Naive thymus-derived CD8-positive, alpha-beta T cell (primary cell): ENCODE results near the gene BIN1. TPM values are rescaled to one million over a fixed set of nuclear protein-coding genes. Genes with fewer than 3 reads are reported as not detected.
"Not testable (repeated sequence)": the region's sequence is repeated elsewhere in the genome, so short reads cannot be mapped to it uniquely, and the experiment has no call there.

Experiments
- ATAC-seq, 2 donors: fragments of 150-1000 bp; cut with Tn5 transposase in 1 of 2; sonication (Bioruptor Pico), chemical (Tn5 transposase) in 1 of 2; 1 replicate in 1 of 2; 2 replicates in 1 of 2; pipeline ENCODE4 v1.10.0; 2021; ENCODE audit warnings: mild to moderate bottlenecking in 2 of 2, moderate library complexity in 2 of 2
- POLR2A ChIA-PET: fragments of 350-600 bp; sonication (Branson Sonifier 250); formaldehyde crosslinking; loops from one replicate; lab custom pipeline; 2021; ENCODE audit warnings: antibody characterized with exemption; lab: Charles Lee
- DNase-seq, 10 donors: peaks; one replicate each; pipeline versions ENCODE4 v3.0.0 to v3.0.0-alpha.2; 2020 to 2022
- H3K27ac Mint-ChIP-seq, 10 donors: one replicate each; pipeline ENCODE4 v1.8.0; 2020 to 2022; ENCODE audit warnings: mild to moderate bottlenecking in 10 of 10, mixed read lengths in 10 of 10, moderate library complexity in 4 of 10, inconsistent platforms in 1 of 10
- H3K27me3 Mint-ChIP-seq, 5 donors: one replicate each; pipeline ENCODE4 v1.8.0; 2021 to 2022; ENCODE audit warnings: mixed read lengths in 5 of 5
- H3K36me3 Mint-ChIP-seq, 3 donors: one replicate each; pipeline ENCODE4 v1.8.0; 2020 to 2022; ENCODE audit warnings: mixed read lengths in 3 of 3, mild to moderate bottlenecking in 2 of 3, inconsistent platforms in 1 of 3
- H3K4me1 Mint-ChIP-seq, 4 donors: one replicate each; pipeline ENCODE4 v1.8.0; 2021 to 2022; ENCODE audit warnings: mixed read lengths in 4 of 4
- H3K4me3 Mint-ChIP-seq, 10 donors: one replicate each; pipeline ENCODE4 v1.8.0; 2020 to 2022; ENCODE audit warnings: mild to moderate bottlenecking in 10 of 10, mixed read lengths in 10 of 10, moderate library complexity in 6 of 10, inconsistent platforms in 1 of 10
- H3K9me3 Mint-ChIP-seq, 9 donors: one replicate each; pipeline ENCODE4 v1.8.0; 2020 to 2022; ENCODE audit warnings: mixed read lengths in 9 of 9, mild to moderate bottlenecking in 3 of 9, inconsistent platforms in 1 of 9, moderate library complexity in 1 of 9
- polyA plus RNA-seq, 3 donors: library from polyadenylated mRNA; unstranded; fragments of 300-500 nt; fragmentation: Illumina TruSeq; gene quantifications; one replicate each; pipeline ENCODE4 v1.2.3, GENCODE V29; 2021
- total RNA-seq, 8 experiments: library from RNA in 2 of 8; stranded (reverse) in 2 of 8; gene quantifications; one replicate each; pipeline ENCODE4 v1.2.3 and lab custom pipeline; 2021 to 2026

Gene BIN1
- total and polyA plus RNA-seq, 5 experiments from 2014 or later = 130 to 189 (median 156) TPM

DNA sequence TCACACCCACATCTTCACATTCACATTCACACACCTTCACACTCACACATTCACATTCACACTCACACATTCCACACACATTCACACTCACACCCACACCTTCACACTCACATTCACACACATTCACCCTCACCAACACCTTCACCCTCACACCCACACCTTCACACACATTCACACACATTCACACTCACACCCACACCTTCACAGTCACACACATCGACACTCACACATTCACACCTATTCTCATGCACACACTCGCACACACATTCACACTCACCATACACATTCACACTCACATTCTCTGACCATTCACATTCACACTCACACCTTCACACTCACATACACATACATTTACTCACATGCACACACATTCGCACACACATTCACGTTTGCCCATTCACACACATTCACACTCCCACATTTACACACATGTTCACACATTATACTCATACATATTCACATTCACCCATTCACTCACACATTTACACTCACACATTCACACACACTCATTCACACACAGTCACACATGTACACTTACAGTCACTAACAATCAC, 62.7 kb downstream of the BIN1 start:
- peaks cover 0 to 17% (median 8%) of the 10 kb centered on the region in 3 donors for H3K36me3 Mint-ChIP-seq
- H3K4me3 Mint-ChIP-seq = no peak overlapping the region
- H3K27me3 Mint-ChIP-seq = no peaks in the 10 kb centered on the region
- H3K4me1 Mint-ChIP-seq = peaks cover 0 to 4% (median 2%) of the 10 kb centered on the region in 4 donors
- H3K27ac Mint-ChIP-seq = no peak overlapping the region
- ATAC-seq = no peak
- DNase-seq = no peak
- no peaks in the 10 kb centered on the region for H3K9me3 Mint-ChIP-seq
- POLR2A ChIA-PET = no interaction called here

DNA sequence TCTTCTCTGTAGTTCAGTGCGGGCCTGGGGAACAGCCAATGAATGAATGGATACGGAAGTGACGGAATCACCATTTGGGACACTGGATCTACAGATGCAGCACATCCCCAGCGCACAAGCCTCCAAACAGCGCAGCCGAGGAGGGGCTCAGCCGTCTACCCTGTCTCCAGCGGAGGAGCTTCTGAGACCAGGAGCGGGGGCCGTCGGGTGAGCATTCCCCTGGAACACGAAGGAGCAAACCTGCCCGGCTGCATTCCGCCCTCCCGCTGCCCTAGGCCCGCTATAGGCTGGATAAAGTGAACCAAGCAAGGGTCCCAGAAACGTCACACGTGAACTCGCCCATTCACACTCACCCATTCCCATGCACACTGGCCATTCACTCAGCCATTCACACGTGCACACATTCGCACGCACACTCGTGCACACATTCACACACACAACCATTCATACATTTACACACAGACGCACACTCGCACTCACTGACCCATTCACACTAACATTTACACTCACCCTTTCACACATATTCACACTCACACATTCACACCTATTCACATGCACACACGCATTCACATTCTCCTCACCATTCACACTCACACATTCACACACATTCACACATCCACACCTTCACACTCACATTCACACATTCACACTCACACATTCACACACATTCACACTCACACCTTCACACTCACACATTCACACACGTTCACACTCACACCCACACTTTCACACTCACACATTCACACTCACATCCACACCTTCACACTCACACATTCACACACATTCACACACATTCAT, 63.4 kb downstream of the BIN1 start:
- H3K9me3 Mint-ChIP-seq = no peaks in the 10 kb centered on the region
- H3K36me3 Mint-ChIP-seq = peaks cover 0 to 12% (median 5%) of the 10 kb centered on the region in 3 donors
- ATAC-seq = no peak
- H3K4me3 Mint-ChIP-seq = no peak overlapping the region
- H3K27ac Mint-ChIP-seq = no peak overlapping the region
- H3K4me1 Mint-ChIP-seq = peaks cover 0 to 4% (median 2%) of the 10 kb centered on the region in 4 donors
- POLR2A ChIA-PET = no interaction called here
- H3K27me3 Mint-ChIP-seq = no peaks in the 10 kb centered on the region
- DNase-seq = peak in 1 of 10 donors; percentile 11

DNA sequence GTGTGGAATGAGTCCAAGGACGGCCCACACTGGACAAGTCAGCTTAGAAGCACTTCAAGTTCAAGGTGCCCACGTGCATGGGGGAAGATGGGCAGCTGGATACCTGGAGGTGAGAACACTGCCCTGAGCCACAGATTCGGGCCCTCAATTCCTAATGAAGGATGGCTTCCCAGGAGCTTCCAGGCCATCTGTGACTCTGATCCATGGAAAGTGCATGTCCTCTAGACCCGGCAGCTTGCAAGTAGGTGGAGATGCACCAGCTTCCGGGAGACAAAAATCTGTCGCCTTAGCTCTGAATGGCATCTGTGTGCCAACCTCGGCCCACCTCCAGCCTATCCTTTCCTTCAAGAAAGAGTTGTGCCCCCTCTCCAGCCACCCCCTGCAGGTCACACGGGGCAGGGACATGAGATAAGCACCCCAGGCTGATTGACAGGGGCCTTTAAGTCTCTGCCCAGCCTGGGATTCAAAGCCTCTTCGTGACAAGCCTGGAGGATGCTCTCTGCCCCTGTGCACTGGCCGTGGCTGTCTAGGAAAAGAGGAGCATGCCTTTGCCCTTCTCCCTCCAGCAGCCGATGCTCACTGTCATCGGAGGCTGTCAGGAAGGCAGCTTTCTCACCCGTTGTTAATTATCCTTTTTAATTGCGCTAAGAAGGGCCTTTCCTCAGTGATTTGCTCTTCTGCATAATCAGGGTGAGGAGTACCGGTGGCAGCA, 65.5 kb downstream of the BIN1 start:
- Mint-ChIP-seq H3K4me1 (peaks cover 0 to under 1% (median 0%) of the 10 kb centered on the region in 4 donors), H3K4me3 (no peak overlapping the region), H3K36me3 (no peaks in the 10 kb centered on the region), H3K9me3 (no peaks in the 10 kb centered on the region), H3K27ac (peak overlapping the region in 1 of 10 donors; percentile 65), H3K27me3 (no peaks in the 10 kb centered on the region)
- POLR2A ChIA-PET = no interaction called here
- no peak for DNase-seq
- ATAC-seq = no peak

DNA sequence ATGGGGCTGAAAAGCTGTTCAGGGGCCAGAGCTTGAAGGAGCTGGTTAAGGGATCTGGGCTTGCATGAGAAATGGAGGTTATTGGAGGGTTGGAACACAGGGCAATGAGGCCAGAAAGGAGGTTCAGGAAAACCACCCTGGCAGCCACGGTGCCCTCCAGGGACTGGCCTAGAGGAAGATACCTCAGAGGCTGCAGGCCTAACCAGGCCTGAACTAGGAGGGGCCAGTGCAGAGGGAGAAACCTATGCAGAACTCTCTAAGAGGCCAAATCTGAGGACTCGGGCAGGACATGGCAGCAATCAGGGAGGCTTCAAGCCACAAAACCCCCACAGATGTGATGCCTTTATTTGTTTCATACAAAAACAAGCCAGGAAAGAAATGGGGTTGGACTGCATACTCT, 66.8 kb downstream of the BIN1 start:
- no peaks in the 10 kb centered on the region for H3K27me3 Mint-ChIP-seq
- H3K4me1 Mint-ChIP-seq = no peaks in the 10 kb centered on the region
- H3K36me3 Mint-ChIP-seq = no peaks in the 10 kb centered on the region
- no peak overlapping the region for H3K4me3 Mint-ChIP-seq
- ATAC-seq (no peak), DNase-seq (no peak)
- no peaks in the 10 kb centered on the region for H3K9me3 Mint-ChIP-seq
- POLR2A ChIA-PET = no interaction called here
- no peak overlapping the region for H3K27ac Mint-ChIP-seq

DNA sequence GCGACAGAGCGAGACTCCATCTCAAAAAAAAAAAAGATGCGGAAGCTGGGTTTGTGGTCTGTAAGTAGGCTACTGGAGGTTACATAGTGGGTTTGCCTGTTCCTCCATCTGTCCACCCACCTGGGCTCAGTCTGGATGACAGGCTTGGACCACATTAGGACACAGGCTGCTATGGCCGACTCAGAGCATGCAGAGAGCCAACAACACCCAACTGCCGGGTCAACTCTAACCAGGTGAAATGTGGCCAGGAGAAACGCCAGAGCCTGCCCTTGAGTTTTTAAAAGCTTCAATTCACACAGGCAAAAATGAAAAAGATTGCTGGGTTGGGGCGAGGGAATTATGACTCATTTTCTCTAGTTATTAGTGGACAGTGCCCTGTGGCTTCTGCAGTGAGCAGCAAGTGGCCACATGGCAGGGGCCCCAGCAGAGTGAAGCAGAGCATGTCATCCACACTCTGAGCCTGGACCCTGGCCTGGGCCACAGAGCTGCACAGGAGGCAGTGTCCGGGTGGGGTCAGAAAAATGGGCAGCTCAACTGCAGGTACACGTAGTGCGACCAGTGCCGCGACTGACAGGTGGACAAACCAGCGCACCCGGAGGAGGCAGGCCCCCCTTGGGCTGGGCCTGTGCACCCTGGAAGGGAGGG, 67.4 kb downstream of the BIN1 start:
- Mint-ChIP-seq H3K4me1 (no peaks in the 10 kb centered on the region), H3K9me3 (no peaks in the 10 kb centered on the region), H3K27ac (no peak overlapping the region), H3K4me3 (no peak overlapping the region), H3K36me3 (no peaks in the 10 kb centered on the region), H3K27me3 (no peaks in the 10 kb centered on the region)
- POLR2A ChIA-PET = no interaction called here
- DNase-seq (no peak), ATAC-seq (no peak)

DNA sequence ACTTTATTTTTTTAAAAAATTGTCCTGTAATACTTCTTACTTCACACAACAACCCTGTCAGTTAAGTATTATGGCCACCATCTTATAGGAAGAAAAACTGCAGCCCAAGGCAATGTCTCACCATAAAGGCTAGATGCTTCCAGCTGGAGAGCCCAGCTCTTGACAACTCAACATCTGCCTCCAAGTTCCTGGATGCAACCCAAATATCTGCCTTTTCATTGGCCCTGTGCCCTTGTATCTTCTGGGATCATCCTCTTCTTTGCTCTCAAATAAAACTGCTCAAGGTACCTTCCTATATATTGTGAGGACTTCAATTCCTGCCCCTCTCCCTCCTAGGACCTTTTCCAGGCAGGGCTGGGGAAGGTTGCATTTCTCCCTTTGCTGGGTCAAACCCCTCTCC, 69.5 kb downstream of the BIN1 start:
- no peak for ATAC-seq
- DNase-seq = no peak
- H3K9me3 Mint-ChIP-seq = no peaks in the 10 kb centered on the region
- POLR2A ChIA-PET = no interaction called here
- H3K27me3 Mint-ChIP-seq = peaks cover 0 to 2% (median 0%) of the 10 kb centered on the region in 5 donors
- H3K4me1 Mint-ChIP-seq = no peaks in the 10 kb centered on the region
- no peaks in the 10 kb centered on the region for H3K36me3 Mint-ChIP-seq
- no peak overlapping the region for H3K27ac Mint-ChIP-seq
- no peak overlapping the region for H3K4me3 Mint-ChIP-seq

DNA sequence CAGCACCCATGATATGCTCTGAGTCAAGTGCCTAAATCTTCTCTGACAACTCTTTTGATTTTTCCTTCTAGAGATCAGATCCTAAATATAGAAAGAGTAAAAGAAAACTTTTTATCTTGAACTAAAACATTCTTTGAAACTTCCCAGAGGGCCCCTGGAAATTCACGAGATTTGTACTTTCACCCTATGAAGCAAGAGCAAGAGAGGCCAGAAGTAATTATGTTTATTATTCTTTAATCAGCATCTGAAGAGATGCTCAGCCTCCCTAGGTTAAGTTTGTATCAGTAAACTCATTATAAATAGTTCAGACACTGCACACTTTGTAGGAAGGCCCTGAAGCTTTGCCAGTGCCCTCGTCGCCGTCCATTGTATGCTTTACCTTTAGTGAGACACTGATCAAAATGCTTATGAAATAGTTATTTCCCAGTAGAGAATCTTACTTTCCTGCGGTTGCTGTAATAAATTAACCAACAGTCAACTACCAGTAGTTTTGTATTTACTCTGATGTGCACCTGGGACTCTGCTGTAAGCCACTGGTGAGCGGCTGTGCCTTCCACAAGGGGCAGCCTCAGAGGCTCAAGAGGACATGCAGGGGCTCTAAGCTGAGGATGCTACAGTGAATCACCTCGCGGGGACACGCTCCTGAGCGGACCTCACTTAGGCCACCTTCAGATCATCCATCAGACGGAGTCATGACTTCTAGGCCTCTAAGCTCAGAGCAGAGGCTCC, 71.9 kb downstream of the BIN1 start:
- no peaks in the 10 kb centered on the region for H3K4me1 Mint-ChIP-seq
- no peaks in the 10 kb centered on the region for H3K9me3 Mint-ChIP-seq
- no peak overlapping the region for H3K27ac Mint-ChIP-seq
- POLR2A ChIA-PET = no interaction called here
- no peak for ATAC-seq
- no peaks in the 10 kb centered on the region for H3K36me3 Mint-ChIP-seq
- no peak for DNase-seq
- peaks cover under 1 to 19% (median 9%) of the 10 kb centered on the region in 5 donors for H3K27me3 Mint-ChIP-seq
- no peak overlapping the region for H3K4me3 Mint-ChIP-seq

DNA sequence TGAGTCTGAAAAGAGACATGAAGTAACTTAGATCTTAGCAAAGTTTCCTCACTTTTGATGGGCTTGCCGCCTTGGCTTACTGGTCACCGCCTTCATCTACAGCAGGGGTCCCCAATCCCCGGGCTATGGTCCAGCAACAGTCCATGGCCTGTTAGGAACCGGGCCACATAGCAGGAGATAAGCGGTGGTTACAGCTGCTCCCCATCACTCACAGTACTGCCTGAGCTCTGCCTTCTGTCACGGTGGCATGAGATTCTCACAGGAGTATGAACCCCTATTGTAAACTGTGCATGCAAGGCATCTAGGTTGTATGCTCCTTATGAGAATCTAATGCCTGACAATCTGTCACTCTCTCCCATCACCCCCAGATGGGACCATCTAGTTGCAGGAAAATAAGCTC, 72.9 kb downstream of the BIN1 start:
- H3K4me3 Mint-ChIP-seq = no peak overlapping the region
- no peak for DNase-seq
- no peak overlapping the region for H3K27ac Mint-ChIP-seq
- no peaks in the 10 kb centered on the region for H3K36me3 Mint-ChIP-seq
- H3K27me3 Mint-ChIP-seq = peaks cover 6 to 29% (median 13%) of the 10 kb centered on the region in 5 donors
- ATAC-seq = no peak
- POLR2A ChIA-PET = no interaction called here
- H3K4me1 Mint-ChIP-seq = no peaks in the 10 kb centered on the region
- H3K9me3 Mint-ChIP-seq = no peaks in the 10 kb centered on the region

DNA sequence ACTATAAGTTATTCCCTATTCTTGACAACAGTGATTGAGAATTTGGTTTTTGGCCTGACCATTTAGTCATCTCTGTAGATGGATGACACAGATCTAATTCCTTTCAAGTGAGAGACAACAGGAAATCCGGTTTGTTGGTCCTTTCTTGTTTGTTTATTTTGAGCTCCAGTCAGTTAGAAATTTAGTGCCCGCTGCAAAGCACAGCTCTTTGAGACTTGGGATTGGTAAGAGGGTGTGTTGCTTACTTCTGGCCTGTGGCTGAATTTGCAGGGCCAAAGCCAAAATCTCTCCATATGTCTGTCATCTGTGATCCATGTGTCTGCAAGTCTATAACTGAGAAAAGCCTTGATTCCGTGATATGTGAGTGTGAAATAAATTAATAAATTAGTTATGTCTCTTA, 74.3 kb downstream of the BIN1 start:
- DNase-seq (no peak), ATAC-seq (no peak)
- H3K27ac Mint-ChIP-seq = no peak overlapping the region
- peaks cover 12 to 43% (median 18%) of the 10 kb centered on the region in 5 donors for H3K27me3 Mint-ChIP-seq
- H3K36me3 Mint-ChIP-seq = no peaks in the 10 kb centered on the region
- no peak overlapping the region for H3K4me3 Mint-ChIP-seq
- no peaks in the 10 kb centered on the region for H3K9me3 Mint-ChIP-seq
- POLR2A ChIA-PET = interaction anchor here (0.5 kb wide), 1 partner anchor 100 kb away, joined by 5 read pairs; no protein-coding TSS in a partner anchor
- H3K4me1 Mint-ChIP-seq = no peaks in the 10 kb centered on the region

DNA sequence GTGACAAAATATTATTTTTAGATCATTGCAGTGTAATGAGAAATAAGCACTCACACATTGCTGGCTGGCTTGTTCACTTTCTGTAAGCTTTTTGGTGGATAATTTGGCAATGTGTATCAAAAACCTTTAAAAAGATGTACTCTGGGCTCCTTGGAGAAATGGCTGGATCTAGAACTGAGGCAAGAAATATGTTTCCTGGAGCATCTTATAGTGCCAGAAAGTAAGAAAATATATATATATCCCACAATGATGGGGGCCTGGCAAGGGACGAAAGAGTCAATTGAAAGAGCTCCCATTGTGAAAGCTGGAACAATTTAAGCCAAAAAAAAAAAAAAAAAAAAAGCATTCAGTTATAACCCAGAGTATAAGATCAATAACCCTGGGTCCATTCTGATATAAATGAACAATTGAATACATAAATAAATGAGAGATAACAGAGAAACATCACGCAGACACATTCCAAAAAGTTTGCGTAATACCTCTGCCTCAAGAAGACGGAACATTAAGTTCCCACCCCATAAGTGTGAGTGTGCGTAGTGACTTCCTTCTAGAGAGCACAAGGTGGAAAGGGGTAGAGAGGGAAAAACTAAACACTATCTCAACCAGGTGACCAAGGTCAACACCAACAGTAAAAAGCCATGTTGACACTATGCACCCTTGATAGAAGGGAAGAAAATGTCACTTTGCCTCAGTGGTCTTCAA, 77.5 kb downstream of the BIN1 start:
- Mint-ChIP-seq H3K9me3 (no peaks in the 10 kb centered on the region), H3K4me3 (no peak overlapping the region), H3K4me1 (peaks cover 5 to 15% (median 10%) of the 10 kb centered on the region in 4 donors), H3K27ac (no peak overlapping the region), H3K36me3 (no peaks in the 10 kb centered on the region), H3K27me3 (peaks cover 12 to 43% (median 18%) of the 10 kb centered on the region in 5 donors)
- ATAC-seq (no peak), DNase-seq (no peak)
- POLR2A ChIA-PET = no interaction called here

DNA sequence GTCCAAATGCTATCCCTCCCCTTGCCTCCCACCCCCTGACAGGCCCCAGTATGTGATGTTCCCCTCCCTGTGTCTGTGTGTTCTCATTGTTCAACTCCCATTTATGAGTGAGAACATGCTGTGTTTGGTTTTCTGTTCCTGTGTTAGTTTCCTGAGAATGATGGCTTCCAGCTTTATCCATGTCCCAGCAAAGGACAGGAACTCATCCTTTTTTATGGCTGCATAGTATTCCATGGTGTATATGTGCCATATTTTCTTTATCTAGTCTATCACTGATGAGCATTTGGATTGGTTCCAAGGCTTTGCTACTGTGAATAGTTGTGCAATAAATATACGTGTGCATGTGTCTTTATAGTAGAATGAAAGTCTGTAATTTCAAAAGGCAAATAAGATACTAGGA, 78.2 kb downstream of the BIN1 start:
- H3K4me3 Mint-ChIP-seq, H3K9me3 Mint-ChIP-seq, POLR2A ChIA-PET, DNase-seq, H3K36me3 Mint-ChIP-seq, ATAC-seq, H3K27ac Mint-ChIP-seq: not testable (repeated sequence)
- H3K27me3 Mint-ChIP-seq = peaks cover 12 to 43% (median 18%) of the 10 kb centered on the region in 5 donors
- H3K4me1 Mint-ChIP-seq = peaks cover 6 to 18% (median 11%) of the 10 kb centered on the region in 4 donors

DNA sequence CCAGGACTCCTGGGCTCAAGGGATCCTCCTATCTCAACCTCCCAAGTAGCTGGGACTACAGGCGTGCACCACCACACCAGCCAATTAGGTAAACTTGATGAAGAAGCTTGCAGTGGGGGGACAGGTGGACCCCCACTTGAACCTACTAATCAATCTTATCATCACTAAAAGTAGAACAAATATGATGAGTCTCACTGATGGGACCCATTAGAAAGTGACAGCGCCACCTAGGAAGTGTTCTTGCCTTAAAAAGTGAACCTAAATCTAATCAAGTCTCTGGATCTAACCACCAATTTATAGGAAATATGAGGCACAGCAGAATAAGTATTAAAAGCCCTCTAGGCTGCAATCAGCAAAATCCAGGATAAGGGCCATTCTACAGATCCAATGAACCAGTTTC, 79.2 kb downstream of the BIN1 start:
- Mint-ChIP-seq H3K4me1 (peaks cover 6 to 18% (median 11%) of the 10 kb centered on the region in 4 donors), H3K36me3 (no peaks in the 10 kb centered on the region), H3K27ac (no peak overlapping the region), H3K27me3 (peaks cover 12 to 43% (median 18%) of the 10 kb centered on the region in 5 donors), H3K4me3 (no peak overlapping the region), H3K9me3 (peaks cover 0 to 10% (median 2%) of the 10 kb centered on the region in 9 donors)
- POLR2A ChIA-PET = no interaction called here
- ATAC-seq = no peak
- no peak for DNase-seq
